ENCODE measurements around the gene TMEM125.

The TMEM125 gene

DNA sequence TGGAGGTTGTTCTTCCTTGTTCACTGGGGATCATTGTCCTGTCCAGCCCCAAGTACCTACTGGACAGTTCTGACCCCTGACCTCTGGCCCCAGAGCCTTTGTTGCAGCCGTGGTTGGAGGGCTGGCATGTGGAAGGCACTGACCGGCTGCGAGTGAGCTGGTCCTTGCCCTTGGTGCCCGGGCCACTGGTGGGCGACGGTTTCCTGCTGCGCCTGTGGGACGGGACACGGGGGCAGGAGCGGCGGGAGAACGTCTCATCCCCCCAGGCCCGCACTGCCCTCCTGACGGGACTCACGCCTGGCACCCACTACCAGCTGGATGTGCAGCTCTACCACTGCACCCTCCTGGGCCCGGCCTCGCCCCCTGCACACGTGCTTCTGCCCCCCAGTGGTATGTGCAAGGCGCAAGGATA lies 42.4 kb downstream of the TMEM125 start:
- DNase-seq (ENCODE audit: low spot score) = no peak

DNA sequence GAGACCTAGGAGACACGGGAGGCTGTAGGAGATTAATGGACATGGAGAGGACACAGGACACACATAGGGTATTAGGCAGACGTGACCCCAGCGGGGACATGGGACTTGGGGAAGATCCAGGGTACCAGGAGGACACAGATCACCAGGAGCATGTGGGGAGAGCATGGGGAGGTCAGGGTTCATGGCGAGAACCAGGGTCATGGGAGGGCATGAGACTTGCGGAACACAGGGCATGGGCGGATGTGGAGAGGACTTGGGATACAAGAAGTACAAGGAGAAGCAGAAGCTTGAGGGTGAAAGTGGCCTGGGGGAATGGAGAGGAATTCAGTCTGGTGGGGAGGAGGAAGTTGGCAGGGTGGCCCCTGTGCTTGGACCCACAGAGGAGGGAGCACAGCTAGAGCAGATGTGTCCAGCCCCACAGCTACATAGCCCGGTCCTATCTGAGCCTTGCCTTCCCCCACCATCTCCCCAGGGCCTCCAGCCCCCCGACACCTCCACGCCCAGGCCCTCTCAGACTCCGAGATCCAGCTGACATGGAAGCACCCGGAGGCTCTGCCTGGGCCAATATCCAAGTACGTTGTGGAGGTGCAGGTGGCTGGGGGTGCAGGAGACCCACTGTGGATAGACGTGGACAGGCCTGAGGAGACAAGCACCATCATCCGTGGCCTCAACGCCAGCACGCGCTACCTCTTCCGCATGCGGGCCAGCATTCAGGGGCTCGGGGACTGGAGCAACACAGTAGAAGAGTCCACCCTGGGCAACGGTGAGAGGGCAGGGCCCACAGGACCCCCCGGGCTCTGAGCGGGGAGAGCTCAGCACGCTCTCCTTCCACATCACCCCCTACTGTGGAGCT lies 43.1 kb downstream of the TMEM125 start:
- no peak for DNase-seq (ENCODE audit: low spot score)

- no peak for DNase-seq (ENCODE audit: low spot score)
Observed at GRCh38 chr1:43313771-43314170, 44.0 kb downstream of the TMEM125 start.

GRCh38 chr1:43314233-43314632 lies 44.5 kb downstream of the TMEM125 start:
- DNase-seq (ENCODE audit: low spot score) = no peak

- no peak for DNase-seq (ENCODE audit: low spot score)
Observed at GRCh38 chr1:43315481-43315880, 45.7 kb downstream of the TMEM125 start.

DNA sequence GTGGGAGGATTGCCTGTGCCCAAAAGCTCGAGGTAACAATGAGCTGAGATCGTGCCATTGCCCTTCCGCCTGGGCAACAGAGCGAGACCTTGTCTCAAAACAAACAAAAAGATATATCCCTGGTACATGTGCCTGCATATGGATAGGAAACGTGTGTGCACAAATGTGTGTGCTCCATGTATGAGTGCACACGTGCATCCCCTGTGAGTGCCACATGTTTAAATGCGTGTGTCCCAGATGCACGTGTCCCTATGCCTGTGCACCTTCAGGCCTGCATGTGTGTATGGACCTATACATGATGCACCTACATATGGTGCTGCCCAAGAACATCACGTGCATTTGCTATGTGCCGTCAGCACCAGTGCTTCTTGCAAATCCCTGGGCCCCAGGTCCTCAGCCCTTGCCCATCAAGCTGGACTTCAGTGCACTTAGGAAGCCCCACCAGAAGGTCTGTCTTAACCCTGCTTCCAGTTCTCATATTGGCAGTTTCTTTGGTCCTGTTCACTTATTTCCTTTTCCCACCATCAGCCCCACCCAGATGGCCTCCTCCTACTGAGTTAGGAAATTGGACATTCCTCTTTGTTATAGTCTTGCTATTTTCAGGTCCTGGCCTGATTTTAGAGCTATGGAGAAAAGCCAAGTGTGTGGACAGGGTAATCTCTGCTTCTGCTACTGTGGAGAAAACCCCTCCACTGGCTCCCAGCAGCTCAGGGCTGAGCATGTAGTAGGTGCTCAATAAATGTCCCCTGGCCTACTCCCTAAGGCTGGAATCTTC lies 46.4 kb downstream of the TMEM125 start:
- no peak for DNase-seq (ENCODE audit: low spot score)

DNA sequence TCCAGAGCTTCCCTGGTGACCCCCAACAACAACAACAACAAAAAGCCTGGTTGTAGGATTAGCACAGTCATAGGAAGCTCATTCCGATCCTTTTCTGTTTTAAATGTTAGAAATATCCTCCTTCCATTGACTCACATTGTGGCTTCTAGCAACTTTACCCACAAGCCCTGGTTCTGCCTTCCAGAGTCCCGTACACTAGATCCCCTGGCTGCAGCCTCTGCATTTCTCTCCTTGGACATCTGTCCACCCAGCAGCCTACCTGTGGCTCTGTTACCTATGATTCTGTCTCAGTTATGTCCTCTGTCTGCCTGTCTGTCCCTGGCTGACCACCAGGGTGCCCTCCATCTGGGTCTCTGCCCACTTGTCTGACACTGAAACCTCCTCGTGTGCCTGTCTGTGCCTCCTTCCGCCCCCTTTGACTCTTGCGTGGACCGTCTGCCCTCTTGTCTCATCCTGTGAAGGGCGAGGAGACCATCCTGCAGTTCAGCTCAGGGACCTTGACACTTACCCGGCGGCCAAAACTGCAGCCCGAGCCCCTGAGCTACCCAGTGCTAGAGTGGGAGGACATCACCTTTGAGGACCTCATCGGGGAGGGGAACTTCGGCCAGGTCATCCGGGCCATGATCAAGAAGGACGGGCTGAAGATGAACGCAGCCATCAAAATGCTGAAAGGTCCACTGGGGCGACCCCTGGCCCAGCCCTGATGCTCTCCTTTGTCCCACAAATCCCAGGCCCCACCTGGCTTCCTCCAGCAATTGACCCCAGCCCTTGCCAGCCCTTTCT lies 47.1 kb downstream of the TMEM125 start:
- no peak for DNase-seq (ENCODE audit: low spot score)

GRCh38 chr1:43317817-43318471 lies 48.2 kb downstream of the TMEM125 start:
- no peak for DNase-seq (ENCODE audit: low spot score)

DNA sequence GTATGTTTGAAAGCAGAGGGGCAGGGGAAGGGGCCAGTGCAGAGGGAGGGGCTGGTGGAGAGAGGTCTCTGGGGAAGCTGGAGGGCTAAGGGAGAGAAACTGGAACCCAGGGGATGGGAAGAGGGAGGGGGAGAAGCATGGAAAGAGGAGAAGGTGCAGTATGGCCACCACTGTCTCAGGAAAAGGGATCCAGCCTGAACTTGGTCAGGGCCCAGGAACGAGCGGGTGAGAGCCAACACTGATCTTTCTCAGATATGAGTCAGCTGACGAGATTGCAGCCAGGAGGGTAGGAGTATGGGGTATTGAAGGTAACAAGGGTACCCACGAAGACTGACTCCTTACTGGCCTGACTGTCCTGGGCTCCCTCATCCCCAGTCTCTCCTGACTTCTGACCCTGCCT lies 49.0 kb downstream of the TMEM125 start:
- DNase-seq (ENCODE audit: low spot score) = no peak

DNA sequence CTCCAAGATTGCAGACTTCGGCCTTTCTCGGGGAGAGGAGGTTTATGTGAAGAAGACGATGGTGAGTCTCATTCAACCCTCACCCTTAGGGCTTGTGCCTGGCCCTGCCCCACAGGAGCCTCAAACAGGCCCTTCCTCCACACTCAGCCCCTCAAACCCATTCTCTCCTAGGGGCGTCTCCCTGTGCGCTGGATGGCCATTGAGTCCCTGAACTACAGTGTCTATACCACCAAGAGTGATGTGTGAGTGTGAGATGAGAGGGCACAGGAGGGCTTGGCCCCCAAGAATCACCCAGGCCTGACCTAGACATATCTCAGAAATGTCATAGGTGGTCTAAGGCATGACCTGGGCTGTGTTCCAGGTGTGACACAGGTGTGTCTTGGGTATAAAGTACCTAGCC lies 49.5 kb downstream of the TMEM125 start:
- DNase-seq (ENCODE audit: low spot score) = no peak

DNA sequence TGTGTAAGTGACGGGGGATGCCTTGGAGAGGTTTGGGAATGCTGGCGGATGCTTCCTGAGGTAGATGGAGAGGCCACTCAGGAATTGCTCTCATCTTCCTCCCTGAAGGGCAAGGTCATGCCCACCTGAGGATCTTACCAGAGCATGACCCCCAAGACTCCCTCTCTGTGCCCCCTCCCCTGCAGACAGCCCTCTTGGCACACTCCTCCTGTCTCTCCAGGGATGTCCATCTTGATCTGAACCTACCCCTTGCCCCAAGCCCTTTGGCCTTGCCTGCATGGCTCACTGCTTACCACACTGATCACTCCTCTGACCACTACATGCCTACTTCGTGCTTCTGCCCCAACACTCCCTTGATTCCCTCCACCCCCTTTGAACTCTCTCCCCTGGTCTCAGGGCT lies 50.0 kb downstream of the TMEM125 start:
- no peak for DNase-seq (ENCODE audit: low spot score)

DNA sequence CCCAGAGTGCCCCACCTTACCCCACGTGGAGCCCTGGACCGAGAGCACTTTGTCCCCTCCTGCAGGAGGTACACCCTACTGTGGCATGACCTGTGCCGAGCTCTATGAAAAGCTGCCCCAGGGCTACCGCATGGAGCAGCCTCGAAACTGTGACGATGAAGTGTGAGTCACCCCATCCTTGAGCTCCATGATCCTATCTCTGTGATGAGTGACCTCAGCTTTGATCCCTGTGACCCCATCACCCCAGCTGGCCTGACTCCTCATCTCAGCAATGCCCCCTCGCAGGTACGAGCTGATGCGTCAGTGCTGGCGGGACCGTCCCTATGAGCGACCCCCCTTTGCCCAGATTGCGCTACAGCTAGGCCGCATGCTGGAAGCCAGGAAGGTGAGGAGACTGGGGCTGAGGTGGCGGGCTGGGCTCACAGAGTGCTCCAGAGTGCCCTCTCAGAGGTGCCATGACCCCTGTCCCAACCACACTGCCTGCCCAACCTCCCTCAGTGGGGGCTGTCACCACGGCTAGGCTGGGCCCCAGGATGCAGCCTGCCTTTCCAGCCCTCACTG lies 51.6 kb downstream of the TMEM125 start:
- no peak for DNase-seq (ENCODE audit: low spot score)

- no peak for DNase-seq (ENCODE audit: low spot score)
Observed at GRCh38 chr1:43322506-43322905, 52.7 kb downstream of the TMEM125 start.

Data from CD4-positive, alpha-beta T cell treated with Interleukin-2 at 100 ng/mL for 4 hours (primary cell).